Measurements from ENCODE around the gene ZNF521.

ZNF521 gene

GRCh38 chr18:25228410-25228809, 123.6 kb downstream of the ZNF521 start:
- H3K4me3 ChIP-seq (ENCODE audit: low read depth in 1 of 2, low read length in 1 of 2), result no peak overlapping the region

GRCh38 chr18:25225151-25225550, 126.8 kb downstream of the ZNF521 start:
- no peak overlapping the region for H3K4me3 ChIP-seq (ENCODE audit: low read depth in 1 of 2, low read length in 1 of 2)
- no peak for TF ChIP-seq CTCF (IDR thresholded peaks at IDR 0.05)

More at GRCh38 chr18:25228410-25228809, 123.6 kb downstream of the ZNF521 start:
- no peak overlapping the region for H3K27ac ChIP-seq
- no peaks in the 10 kb centered on the region for H3K27me3 ChIP-seq
- H3K4me1 ChIP-seq (ENCODE audit: control insufficient read depth in 1 of 2, insufficient read depth in 1 of 2, low read depth in 1 of 2, low read length in 1 of 2), result no peaks in the 10 kb centered on the region
- TF ChIP-seq CTCF (IDR thresholded peaks at IDR 0.05), result no peak
- H3K9me3 ChIP-seq, result no peaks in the 10 kb centered on the region
- no peaks in the 10 kb centered on the region for H3K36me3 ChIP-seq

GRCh38 chr18:25223899-25224886, 127.8 kb downstream of the ZNF521 start:
- H3K4me1 ChIP-seq (ENCODE audit: control insufficient read depth in 1 of 2, insufficient read depth in 1 of 2, low read depth in 1 of 2, low read length in 1 of 2), result no peaks in the 10 kb centered on the region
- no peak overlapping the region for H3K4me3 ChIP-seq (ENCODE audit: low read depth in 1 of 2, low read length in 1 of 2)
- H3K36me3 ChIP-seq, result no peaks in the 10 kb centered on the region
- no peaks in the 10 kb centered on the region for H3K27me3 ChIP-seq
- no peak overlapping the region for H3K27ac ChIP-seq
- H3K9me3 ChIP-seq, result no peaks in the 10 kb centered on the region
- no peak for TF ChIP-seq CTCF (IDR thresholded peaks at IDR 0.05)

More at GRCh38 chr18:25225151-25225550, 126.8 kb downstream of the ZNF521 start:
- Histone ChIP-seq H3K27me3 (no peaks in the 10 kb centered on the region), H3K27ac (no peak overlapping the region), H3K36me3 (no peaks in the 10 kb centered on the region), H3K9me3 (no peaks in the 10 kb centered on the region), H3K4me1 (ENCODE audit: control insufficient read depth in 1 of 2, insufficient read depth in 1 of 2, low read depth in 1 of 2, low read length in 1 of 2) (no peaks in the 10 kb centered on the region)

GRCh38 chr18:25223211-25223610, 128.8 kb downstream of the ZNF521 start:
- Histone ChIP-seq H3K9me3 (no peaks in the 10 kb centered on the region), H3K4me3 (ENCODE audit: low read depth in 1 of 2, low read length in 1 of 2) (no peak overlapping the region), H3K27ac (no peak overlapping the region), H3K4me1 (ENCODE audit: control insufficient read depth in 1 of 2, insufficient read depth in 1 of 2, low read depth in 1 of 2, low read length in 1 of 2) (no peaks in the 10 kb centered on the region), H3K36me3 (no peaks in the 10 kb centered on the region), H3K27me3 (no peaks in the 10 kb centered on the region)
- TF ChIP-seq CTCF (IDR thresholded peaks at IDR 0.05), result no peak

- H3K27ac ChIP-seq, result no peak overlapping the region
- H3K9me3 ChIP-seq, result no peaks in the 10 kb centered on the region
- no peaks in the 10 kb centered on the region for H3K4me1 ChIP-seq (ENCODE audit: control insufficient read depth in 1 of 2, insufficient read depth in 1 of 2, low read depth in 1 of 2, low read length in 1 of 2)
- no peaks in the 10 kb centered on the region for H3K27me3 ChIP-seq
- TF ChIP-seq CTCF (IDR thresholded peaks at IDR 0.05), result no peak
- H3K36me3 ChIP-seq, result no peaks in the 10 kb centered on the region
- H3K4me3 ChIP-seq (ENCODE audit: low read depth in 1 of 2, low read length in 1 of 2), result no peak overlapping the region
Observed at GRCh38 chr18:25222648-25223047, 129.3 kb downstream of the ZNF521 start.

Measured in neutrophil (primary cell).